NCI-H2227 (cell line): ENCODE data around the gene ALDH3A2.

Experiments
- DNase-seq: peaks from one replicate; lab custom pipeline; 2025; ENCODE audit not compliant: unreplicated experiment; lab: John Stamatoyannopoulos, UW

ALDH3A2 gene

DNA sequence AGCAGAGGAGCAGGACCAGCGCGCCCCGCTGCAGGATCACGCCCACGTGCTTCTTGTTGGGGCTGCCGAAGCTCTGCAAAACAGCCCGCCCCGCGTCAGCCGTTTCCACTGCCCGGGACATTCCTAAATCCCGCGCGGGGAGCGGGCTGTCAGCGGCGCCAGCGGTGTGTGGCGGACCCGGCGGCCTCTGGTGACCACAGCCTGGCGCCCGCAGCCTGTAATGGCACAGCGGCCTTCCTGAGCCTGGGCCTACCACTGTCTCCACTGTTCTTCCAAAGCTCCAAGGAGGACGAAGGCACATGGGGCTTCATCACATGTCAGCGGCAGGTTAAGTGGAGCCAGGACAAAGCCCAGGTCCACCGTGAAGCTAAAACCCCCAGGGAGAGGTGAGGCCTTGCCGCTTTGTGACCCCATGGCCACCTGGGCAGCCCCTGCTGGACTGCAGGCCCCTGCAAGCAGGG, 65.4 kb downstream of the ALDH3A2 start:
- DNase-seq, result no peak

- DNase-seq, result no peak
Measured at GRCh38 chr17:19714542-19715411, 66.2 kb downstream of the ALDH3A2 start.

DNA sequence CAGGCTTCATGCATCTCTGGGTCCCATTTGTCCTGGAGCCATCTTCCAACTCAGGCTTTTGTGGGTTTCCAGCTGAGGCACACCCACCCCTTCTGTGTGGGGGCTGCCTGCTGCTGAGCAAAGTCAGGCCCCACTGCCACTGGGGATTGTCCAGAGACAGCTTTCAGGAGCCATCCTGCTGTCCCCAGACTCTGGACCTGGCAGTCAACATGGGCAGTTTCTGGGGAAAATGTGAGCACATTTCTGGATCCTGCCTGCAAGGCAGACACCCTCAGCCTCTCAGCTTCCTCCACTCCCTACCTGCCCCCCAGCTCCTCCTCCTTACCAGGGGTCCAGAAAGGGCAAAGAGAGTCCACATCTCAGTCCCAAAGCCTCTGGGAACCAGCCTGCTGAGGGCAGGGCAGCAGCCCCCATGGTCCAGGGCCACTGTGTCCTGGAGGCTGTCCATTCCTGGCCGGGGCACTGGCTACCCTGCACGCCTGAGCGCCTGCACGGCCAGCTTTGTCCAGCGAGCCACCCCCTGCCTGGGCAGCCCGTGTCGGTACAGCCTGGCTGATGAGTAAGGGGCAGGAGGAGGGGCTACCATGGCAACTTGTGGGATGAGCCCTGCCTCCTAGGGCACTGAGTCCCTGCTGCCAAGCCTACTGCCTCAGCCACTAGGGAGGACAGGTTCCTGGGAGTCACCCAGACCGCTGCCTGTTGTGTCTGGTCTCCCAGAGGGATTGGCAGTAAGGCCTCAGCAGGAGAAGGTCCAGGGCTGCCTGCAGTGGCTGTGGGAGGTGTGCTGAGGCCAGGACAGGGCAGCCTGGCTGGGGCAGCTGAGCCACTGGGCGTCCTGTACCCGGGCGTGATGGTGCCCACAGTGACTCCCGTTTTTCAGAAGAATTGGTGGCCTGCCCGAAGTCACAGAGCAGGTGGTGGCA, 67.8 kb downstream of the ALDH3A2 start, which contains the start of gene SLC47A2:
SLC47A2 (minus strand) TSS at position 477 of the 923 bp plus-strand sequence; CDS start at position 448, 29 bp downstream.
- DNase-seq, result no peak

DNA sequence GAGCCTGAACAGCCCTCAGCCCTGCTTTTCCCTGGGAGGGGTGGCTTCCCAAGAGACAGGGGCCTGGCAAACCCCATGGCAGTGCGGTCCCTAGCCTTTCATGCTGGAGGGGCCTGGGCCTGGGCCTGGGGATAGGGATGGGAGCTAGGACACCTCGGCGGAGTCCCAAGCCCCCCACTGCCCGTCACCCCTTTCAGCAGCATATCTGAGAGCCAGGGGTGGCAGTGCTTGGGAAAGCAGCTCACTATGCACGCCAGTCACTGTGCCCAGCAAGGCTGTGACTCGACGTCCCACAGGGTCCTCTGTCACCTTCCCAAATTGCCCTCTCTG, 68.4 kb downstream of the ALDH3A2 start:
- no peak for DNase-seq

DNA sequence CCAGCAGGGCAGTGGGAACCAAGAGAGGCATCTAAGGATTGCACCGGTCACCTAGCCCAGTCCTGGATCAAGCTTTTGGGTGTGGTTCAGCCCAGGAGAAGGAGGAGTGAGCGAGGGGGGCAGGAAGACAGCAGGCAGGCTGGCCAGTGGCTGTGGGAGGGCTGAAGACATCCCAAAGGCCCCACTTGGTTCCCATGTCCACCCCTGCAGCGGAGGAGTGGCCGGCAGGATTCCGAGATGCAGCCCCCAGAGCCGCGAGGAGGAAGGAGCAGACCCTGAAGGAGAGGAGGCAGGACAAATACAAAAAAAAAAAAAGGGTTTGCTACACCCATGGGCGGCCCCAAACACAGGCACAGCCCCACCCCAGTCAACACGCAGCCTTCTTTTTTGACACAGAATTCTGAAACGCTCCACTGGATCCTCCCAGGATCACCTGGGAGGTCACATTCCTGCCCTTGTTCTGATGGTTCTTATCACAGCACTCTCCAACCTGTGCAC, 68.9 kb downstream of the ALDH3A2 start:
- DNase-seq, result no peak

- DNase-seq, result no peak
Measured at GRCh38 chr17:19718041-19718612, 69.6 kb downstream of the ALDH3A2 start.

GRCh38 chr17:19718613-19719354, 70.2 kb downstream of the ALDH3A2 start:
- no peak for DNase-seq

- DNase-seq, result no peak
Measured at GRCh38 chr17:19719355-19720209, 71.0 kb downstream of the ALDH3A2 start.

GRCh38 chr17:19720210-19720475, 71.6 kb downstream of the ALDH3A2 start:
- DNase-seq, result no peak

DNA sequence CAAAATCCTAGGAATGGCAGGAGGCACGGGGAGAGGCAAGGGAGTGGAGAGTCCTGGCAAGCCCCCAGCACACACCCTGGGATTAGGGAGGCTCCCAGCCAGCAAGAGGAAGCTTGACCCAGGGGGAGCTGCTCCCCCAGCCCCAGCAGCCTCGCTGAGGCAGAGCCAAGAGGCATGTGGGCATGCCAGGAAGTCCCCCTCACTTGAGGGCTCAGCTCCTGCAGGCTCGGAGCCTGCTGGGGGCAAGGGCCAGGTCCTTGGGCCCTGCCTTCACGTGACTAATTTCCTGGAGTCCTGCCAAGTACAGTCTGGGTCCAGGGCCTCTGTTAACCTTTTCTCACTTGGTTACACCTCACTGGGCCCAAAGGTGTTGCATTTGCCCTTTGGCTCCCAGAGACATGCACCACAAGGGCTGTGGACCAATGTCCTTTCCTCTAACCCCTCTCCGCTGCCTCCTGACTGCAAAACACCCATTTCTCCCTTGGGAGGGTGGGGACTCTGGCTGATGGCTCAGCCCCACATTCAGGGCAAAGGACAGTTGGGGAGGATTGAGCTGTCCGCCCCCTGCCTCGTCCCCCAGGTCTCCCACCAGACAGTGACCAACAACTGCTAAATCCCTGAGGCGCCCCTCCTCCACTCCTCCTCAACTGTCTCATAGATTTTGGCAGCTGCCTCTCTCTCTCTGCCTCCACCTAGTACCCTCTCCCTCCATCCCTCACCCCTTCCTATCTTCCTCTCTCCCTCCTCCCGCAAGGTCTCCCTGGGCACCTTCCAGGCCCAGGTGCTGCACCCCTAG, 72.3 kb downstream of the ALDH3A2 start:
- DNase-seq, result no peak

DNA sequence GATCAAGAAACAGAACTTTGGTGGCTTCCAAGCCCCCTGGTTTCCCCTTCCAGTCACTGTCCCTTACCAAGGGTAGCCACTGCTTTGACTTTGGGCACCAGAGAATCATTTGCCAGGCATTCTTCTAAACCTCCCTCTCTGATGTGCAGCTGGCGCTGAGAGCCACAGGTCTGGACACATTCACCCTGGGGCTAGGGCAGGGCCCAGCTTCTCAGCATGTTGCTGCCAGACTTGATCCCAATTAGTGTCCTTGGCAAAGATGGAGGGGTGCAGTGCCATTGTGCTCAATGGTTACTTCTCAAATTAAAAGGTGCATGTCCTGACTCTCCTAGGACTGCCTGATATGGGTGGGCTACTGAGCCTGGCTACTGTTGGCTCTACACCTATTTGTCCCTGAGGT, 75.4 kb downstream of the ALDH3A2 start:
- no peak for DNase-seq

DNA sequence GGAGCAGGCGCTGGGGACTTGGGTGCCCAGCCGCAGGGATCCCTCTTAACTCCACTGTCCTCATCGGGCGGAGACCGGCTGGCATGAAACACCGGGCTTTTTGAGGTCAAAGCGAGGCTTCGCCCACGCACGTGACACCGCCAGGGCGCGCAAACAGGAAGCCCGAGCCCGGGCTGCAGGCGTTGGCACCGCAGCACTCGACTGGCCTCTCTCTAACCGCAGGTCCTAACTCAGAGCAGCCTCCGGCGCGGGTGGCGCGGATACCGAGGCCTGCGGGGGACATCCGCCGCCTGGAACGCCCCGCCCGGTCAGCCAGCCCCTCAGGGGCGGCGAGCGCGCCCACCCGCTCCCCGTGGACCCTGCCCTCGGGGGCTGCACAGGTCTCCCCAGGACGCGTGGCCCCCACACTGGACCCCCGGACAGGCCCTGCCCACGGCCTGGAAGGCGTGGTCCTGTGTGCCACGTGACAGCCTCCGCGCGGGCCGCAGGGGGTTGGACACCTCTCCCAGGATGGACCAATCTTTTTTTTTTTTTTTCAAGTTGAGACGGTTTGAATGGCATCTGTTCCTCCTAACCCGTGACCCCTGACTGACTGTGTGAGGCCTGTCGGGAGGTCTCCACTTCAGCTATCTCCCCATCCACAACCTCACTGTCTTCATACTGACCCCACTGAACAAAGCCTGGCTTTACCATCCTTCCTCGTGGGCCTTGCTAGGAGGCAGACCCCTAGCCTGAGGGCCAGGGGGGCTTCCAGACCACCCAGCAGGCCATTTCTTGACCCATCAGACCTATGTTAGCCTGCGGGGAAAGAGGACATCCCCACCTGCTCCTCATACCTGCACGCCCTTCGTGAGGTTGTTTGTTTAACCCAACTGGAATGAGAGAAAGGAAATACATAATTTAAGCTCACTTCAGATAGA, 76.2 kb downstream of the ALDH3A2 start:
- DNase-seq, result no peak

- no peak for DNase-seq
Measured at GRCh38 chr17:19725486-19725885, 76.9 kb downstream of the ALDH3A2 start.

DNA sequence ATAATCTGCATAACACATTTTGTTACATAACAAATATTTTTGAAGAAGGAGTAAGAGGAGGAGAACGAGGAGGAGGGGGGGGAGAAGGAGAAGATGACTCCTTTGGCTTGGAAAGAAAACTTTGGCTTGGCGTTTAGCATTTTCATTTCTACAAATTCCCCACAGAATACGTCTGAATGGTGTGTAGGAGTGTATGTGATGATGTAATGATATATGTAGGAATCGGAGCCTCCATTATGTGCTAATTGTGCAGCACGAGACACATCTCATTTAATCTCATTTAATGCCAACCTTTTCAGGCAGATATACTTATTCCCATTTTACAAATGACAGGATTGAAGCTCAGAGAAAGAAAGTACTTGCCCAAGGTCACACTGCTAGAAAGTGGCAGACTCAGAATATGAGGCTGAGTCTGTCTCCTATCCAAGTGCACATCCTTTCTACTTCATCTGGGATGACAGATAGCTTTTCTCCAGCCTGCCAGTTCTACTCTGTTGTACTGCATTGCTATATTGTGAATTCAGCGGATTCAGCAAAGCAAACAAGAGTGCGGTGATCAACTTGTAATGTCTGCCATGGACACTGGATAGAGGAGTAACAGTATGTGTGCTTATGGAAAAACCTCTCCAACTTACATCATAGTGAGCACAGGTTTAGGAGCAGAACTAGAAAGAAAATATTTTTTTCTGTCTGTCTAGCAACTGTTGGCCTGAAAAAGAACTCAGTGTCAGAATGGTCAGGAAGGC, 78.3 kb downstream of the ALDH3A2 start:
- DNase-seq, result no peak
